Measurements from ENCODE around the gene BNIPL.

BNIPL gene, protein sequence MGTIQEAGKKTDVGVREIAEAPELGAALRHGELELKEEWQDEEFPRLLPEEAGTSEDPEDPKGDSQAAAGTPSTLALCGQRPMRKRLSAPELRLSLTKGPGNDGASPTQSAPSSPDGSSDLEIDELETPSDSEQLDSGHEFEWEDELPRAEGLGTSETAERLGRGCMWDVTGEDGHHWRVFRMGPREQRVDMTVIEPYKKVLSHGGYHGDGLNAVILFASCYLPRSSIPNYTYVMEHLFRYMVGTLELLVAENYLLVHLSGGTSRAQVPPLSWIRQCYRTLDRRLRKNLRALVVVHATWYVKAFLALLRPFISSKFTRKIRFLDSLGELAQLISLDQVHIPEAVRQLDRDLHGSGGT

DNA sequence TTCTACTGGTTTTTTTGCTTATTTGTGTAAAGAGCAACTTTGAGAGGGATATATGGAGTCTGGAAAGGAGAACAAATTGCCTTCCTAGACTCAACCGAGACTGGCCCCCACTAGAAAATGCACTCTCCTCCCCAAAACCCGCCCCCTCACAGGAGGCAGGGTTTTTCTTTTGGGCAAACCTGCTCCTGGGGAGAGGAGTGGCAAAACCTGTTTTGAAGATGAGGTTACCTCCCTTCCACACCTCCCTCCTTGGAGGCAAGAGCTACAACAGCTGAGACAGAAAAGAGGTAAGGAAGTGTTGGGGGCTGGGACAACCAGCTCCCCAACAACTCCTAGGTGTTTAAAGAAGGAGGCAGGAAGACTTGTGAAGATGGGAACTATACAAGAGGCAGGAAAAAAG is at the start of gene BNIPL:
Gene BNIPL (plus strand): TSS at position 231 of the 400 bp plus-strand sequence. CDS start 140 bp downstream, at position 371.
- Histone ChIP-seq H3K4me1 (ENCODE audit: control insufficient read depth, insufficient read depth, low read length) (no peaks in the 10 kb centered on the region), H3K36me3 (ENCODE audit: control insufficient read depth, insufficient read depth, low read length) (peaks cover 2% of the 10 kb centered on the region), H3K27ac (ENCODE audit: low read depth, low read length) (no peak within 1 kb of the TSS), H3K27me3 (ENCODE audit: control insufficient read depth, insufficient read depth, low read length) (no peaks in the 10 kb centered on the region), H3K9ac (ENCODE audit: low read length) (no peak within 1 kb of the TSS), H3K4me3 (ENCODE audit: low read length) (no peak within 1 kb of the TSS)

DNA sequence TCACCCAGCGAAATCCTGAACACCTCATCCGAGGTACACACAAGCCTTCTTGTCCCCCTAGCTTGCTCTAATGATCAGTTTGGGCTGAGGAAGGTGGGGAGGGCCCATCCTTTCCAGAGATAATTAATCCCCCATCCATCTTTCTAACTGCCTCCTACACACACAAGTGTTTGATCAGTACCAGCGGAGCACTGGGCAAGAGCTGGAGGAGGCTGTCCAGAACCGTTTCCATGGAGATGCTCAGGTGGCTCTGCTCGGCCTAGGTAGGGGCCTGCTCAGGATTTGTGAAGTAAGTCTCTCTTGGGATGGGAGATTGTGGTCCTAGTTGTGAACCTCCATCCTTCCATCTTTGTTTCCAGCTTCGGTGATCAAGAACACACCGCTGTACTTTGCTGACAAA is 48.5 kb upstream of the BNIPL start:
- Histone ChIP-seq H3K4me3 (ENCODE audit: low read length) (no peak overlapping the region), H3K36me3 (ENCODE audit: control insufficient read depth, insufficient read depth, low read length) (no peaks in the 10 kb centered on the region), H3K27me3 (ENCODE audit: control insufficient read depth, insufficient read depth, low read length) (peaks cover 2% of the 10 kb centered on the region), H3K9ac (ENCODE audit: low read length) (no peak overlapping the region), H3K27ac (ENCODE audit: low read depth, low read length) (no peak overlapping the region), H3K4me1 (ENCODE audit: control insufficient read depth, insufficient read depth, low read length) (no peaks in the 10 kb centered on the region)

DNA sequence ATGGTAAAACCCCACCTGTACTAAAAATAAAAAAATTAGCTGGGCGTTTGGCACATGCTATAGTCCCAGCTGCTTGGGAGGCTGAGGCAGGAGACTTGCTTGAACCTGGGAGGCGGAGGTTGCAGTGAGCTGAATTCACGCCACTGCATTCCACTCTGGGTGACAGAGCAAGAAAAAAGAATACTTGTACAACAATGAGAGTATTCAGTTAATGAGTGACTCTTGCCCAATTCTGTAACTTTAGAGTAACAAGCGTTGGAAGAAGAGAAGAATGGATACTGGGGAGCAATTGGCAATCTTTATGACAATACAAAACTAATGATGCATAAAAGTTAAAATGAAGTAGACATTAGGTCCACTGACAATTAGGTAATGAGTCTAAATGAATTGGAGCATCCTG is 43.8 kb upstream of the BNIPL start:
- Histone ChIP-seq H3K4me1 (ENCODE audit: control insufficient read depth, insufficient read depth, low read length) (no peaks in the 10 kb centered on the region), H3K9ac (ENCODE audit: low read length) (no peak overlapping the region), H3K27ac (ENCODE audit: low read depth, low read length) (no peak overlapping the region)

GRCh38 chr1:150994248-150994647 is 42.1 kb upstream of the BNIPL start:
- no peak overlapping the region for H3K4me3 ChIP-seq (ENCODE audit: low read length)
- H3K36me3 ChIP-seq (ENCODE audit: control insufficient read depth, insufficient read depth, low read length) = peaks cover 15% of the 10 kb centered on the region
- H3K9ac ChIP-seq (ENCODE audit: low read length) = no peak overlapping the region
- H3K27ac ChIP-seq (ENCODE audit: low read depth, low read length) = no peak overlapping the region
- H3K27me3 ChIP-seq (ENCODE audit: control insufficient read depth, insufficient read depth, low read length) = no peaks in the 10 kb centered on the region
- no peaks in the 10 kb centered on the region for H3K4me1 ChIP-seq (ENCODE audit: control insufficient read depth, insufficient read depth, low read length)

More for the DNA sequence above, 43.8 kb upstream of the BNIPL start:
- H3K36me3 ChIP-seq (ENCODE audit: control insufficient read depth, insufficient read depth, low read length) = peaks cover 6% of the 10 kb centered on the region
- no peak overlapping the region for H3K4me3 ChIP-seq (ENCODE audit: low read length)
- no peaks in the 10 kb centered on the region for H3K27me3 ChIP-seq (ENCODE audit: control insufficient read depth, insufficient read depth, low read length)

DNA sequence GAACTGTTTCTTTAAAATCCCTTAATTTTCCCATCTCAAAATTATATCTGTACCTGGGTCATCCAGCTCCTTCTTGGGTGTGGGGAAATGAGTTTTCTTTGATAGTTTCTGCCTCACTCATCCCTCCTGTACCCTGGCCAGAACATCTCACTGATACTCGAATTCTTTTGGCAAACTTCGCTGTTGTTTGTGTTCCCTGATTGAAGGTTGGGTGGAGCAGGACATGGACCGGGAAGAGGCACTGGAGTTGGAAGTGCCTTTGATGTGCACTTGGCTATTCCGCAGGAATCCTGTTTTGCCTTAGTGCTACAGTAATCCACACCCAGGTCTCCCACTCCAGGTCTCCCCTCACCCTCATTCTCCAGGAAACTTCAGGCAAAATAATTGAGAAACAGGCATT is 40.9 kb upstream of the BNIPL start:
- Histone ChIP-seq H3K27ac (ENCODE audit: low read depth, low read length) (peak overlapping the region; percentile 44), H3K4me3 (ENCODE audit: low read length) (no peak overlapping the region), H3K9ac (ENCODE audit: low read length) (no peak overlapping the region), H3K27me3 (ENCODE audit: control insufficient read depth, insufficient read depth, low read length) (no peaks in the 10 kb centered on the region), H3K4me1 (ENCODE audit: control insufficient read depth, insufficient read depth, low read length) (no peaks in the 10 kb centered on the region), H3K36me3 (ENCODE audit: control insufficient read depth, insufficient read depth, low read length) (peaks cover 18% of the 10 kb centered on the region)

- H3K27me3 ChIP-seq (ENCODE audit: control insufficient read depth, insufficient read depth, low read length) = no peaks in the 10 kb centered on the region
- H3K36me3 ChIP-seq (ENCODE audit: control insufficient read depth, insufficient read depth, low read length) = peaks cover 18% of the 10 kb centered on the region
- H3K9ac ChIP-seq (ENCODE audit: low read length) = no peak overlapping the region
- no peak overlapping the region for H3K4me3 ChIP-seq (ENCODE audit: low read length)
- peak overlapping the region; percentile 44 for H3K27ac ChIP-seq (ENCODE audit: low read depth, low read length)
- no peaks in the 10 kb centered on the region for H3K4me1 ChIP-seq (ENCODE audit: control insufficient read depth, insufficient read depth, low read length)
These were observed 40.5 kb upstream of the BNIPL start for GRCh38 chr1:150995896-150996295.

DNA sequence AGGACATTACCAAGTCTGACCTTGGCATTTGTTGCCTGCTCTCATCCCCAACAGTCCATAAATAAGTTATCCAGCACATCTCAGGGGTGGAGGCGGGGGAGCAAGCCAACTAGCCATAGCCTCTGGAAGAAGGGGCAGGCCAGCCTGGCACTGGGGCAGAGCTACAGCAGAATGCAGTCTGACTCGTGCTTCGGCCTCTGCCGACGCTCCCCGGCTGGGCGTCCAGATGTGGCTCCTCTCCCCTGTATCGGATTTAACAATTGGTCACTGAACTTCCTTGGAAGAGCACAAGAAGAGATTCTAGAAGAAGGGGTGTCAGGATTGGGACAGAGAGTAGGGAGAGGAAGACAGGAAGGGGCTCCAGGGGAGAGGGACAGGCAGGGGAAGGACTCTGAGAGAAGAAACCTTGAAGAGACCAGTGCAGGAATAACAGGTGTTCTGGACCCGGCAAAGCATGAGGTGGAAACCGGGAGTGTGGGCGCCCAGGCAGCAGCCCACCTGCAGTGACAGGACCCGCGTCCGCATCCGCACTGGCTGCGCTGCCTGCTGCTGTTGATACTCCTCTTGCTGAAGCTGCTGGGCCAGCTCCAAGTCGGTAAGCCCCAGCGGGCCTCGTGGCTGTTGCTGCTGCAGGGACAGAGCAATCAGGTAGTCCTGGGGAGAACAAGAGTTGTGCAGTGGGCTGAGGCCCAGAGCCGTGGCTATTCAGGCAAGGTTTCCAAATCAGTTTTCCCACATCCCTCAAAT is 39.1 kb upstream of the BNIPL start:
- Histone ChIP-seq H3K4me1 (ENCODE audit: control insufficient read depth, insufficient read depth, low read length) (no peaks in the 10 kb centered on the region), H3K27me3 (ENCODE audit: control insufficient read depth, insufficient read depth, low read length) (no peaks in the 10 kb centered on the region), H3K36me3 (ENCODE audit: control insufficient read depth, insufficient read depth, low read length) (peaks cover 21% of the 10 kb centered on the region), H3K9ac (ENCODE audit: low read length) (no peak overlapping the region), H3K27ac (ENCODE audit: low read depth, low read length) (no peak overlapping the region), H3K4me3 (ENCODE audit: low read length) (no peak overlapping the region)

DNA sequence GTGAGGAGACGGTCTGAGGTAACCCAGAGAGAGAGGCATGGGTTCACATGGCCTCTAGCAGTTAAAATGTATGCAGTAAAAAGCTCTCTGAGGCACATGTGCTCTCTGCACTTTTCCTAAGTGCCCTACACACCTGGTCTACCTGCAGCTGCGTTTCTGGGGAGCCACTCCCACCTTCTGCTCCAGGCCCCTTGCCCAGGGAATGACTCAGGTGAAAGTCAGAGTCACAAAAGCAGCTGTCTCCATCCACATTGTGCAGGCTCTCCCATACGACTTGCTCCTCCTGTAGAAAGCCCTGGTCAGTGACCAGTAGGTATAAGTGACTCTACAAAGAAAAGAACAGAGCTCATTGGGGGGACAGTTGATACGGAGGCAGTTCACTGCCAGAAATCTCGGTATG is 38.4 kb upstream of the BNIPL start:
- H3K4me3 ChIP-seq (ENCODE audit: low read length) = no peak overlapping the region
- H3K27ac ChIP-seq (ENCODE audit: low read depth, low read length) = no peak overlapping the region
- no peaks in the 10 kb centered on the region for H3K4me1 ChIP-seq (ENCODE audit: control insufficient read depth, insufficient read depth, low read length)
- H3K9ac ChIP-seq (ENCODE audit: low read length) = no peak overlapping the region
- H3K27me3 ChIP-seq (ENCODE audit: control insufficient read depth, insufficient read depth, low read length) = no peaks in the 10 kb centered on the region
- peaks cover 21% of the 10 kb centered on the region for H3K36me3 ChIP-seq (ENCODE audit: control insufficient read depth, insufficient read depth, low read length)

GRCh38 chr1:150999051-150999674 is 37.2 kb upstream of the BNIPL start:
- H3K27me3 ChIP-seq (ENCODE audit: control insufficient read depth, insufficient read depth, low read length) = no peaks in the 10 kb centered on the region
- no peak overlapping the region for H3K4me3 ChIP-seq (ENCODE audit: low read length)
- no peak overlapping the region for H3K27ac ChIP-seq (ENCODE audit: low read depth, low read length)
- H3K9ac ChIP-seq (ENCODE audit: low read length) = no peak overlapping the region
- peaks cover 2% of the 10 kb centered on the region for H3K4me1 ChIP-seq (ENCODE audit: control insufficient read depth, insufficient read depth, low read length)
- peaks cover 21% of the 10 kb centered on the region for H3K36me3 ChIP-seq (ENCODE audit: control insufficient read depth, insufficient read depth, low read length)

DNA sequence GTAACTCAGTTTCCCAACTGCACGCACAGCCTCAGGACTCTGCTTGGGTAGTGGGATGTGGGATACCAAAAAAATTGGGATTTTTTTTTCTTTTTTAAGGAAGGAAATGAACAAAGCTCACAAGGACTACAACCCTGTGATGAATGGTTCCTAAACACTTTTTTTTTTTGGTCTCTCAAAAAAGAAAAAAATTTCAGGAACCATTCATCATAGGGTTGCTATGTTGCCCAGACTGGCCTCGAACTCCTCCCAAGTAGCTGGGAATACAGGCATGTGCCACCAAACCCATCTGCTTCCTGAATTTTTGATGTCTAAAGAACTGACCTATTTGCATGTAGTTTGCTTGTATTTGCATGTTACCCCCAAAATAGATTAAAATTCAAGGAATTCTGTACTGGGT is 36.5 kb upstream of the BNIPL start:
- no peaks in the 10 kb centered on the region for H3K27me3 ChIP-seq (ENCODE audit: control insufficient read depth, insufficient read depth, low read length)
- H3K4me3 ChIP-seq (ENCODE audit: low read length) = no peak overlapping the region
- H3K27ac ChIP-seq (ENCODE audit: low read depth, low read length) = no peak overlapping the region
- peaks cover 21% of the 10 kb centered on the region for H3K36me3 ChIP-seq (ENCODE audit: control insufficient read depth, insufficient read depth, low read length)
- no peak overlapping the region for H3K9ac ChIP-seq (ENCODE audit: low read length)
- H3K4me1 ChIP-seq (ENCODE audit: control insufficient read depth, insufficient read depth, low read length) = peaks cover 3% of the 10 kb centered on the region

- H3K27me3 ChIP-seq (ENCODE audit: control insufficient read depth, insufficient read depth, low read length) = no peaks in the 10 kb centered on the region
- peaks cover 21% of the 10 kb centered on the region for H3K36me3 ChIP-seq (ENCODE audit: control insufficient read depth, insufficient read depth, low read length)
- H3K27ac ChIP-seq (ENCODE audit: low read depth, low read length) = no peak overlapping the region
- H3K9ac ChIP-seq (ENCODE audit: low read length) = no peak overlapping the region
- H3K4me3 ChIP-seq (ENCODE audit: low read length) = no peak overlapping the region
- H3K4me1 ChIP-seq (ENCODE audit: control insufficient read depth, insufficient read depth, low read length) = peaks cover 3% of the 10 kb centered on the region
These were observed 36.0 kb upstream of the BNIPL start for GRCh38 chr1:151000408-151000807.

GRCh38 chr1:151001602-151002001 is 34.8 kb upstream of the BNIPL start:
- Histone ChIP-seq H3K4me1 (ENCODE audit: control insufficient read depth, insufficient read depth, low read length) (peaks cover 3% of the 10 kb centered on the region), H3K4me3 (ENCODE audit: low read length) (no peak overlapping the region), H3K27ac (ENCODE audit: low read depth, low read length) (no peak overlapping the region), H3K36me3 (ENCODE audit: control insufficient read depth, insufficient read depth, low read length) (peaks cover 21% of the 10 kb centered on the region), H3K9ac (ENCODE audit: low read length) (no peak overlapping the region), H3K27me3 (ENCODE audit: control insufficient read depth, insufficient read depth, low read length) (no peaks in the 10 kb centered on the region)
